Measurements from ENCODE around the gene PINLYP. TPM values are rescaled to one million over a fixed set of nuclear protein-coding genes. Genes with fewer than 3 reads are reported as not detected.

The PINLYP gene
- total RNA-seq, 1 experiment from 2014 or later: 11.9 TPM

GRCh38 chr19:43562226-43562697 is 13.3 kb upstream of the PINLYP start:
- Histone ChIP-seq H3K14ac (ENCODE audit: insufficient read depth, low read length) (no peak overlapping the region), H4K20me1 (ENCODE audit: control insufficient read depth, insufficient read depth, insufficient read length) (no peaks in the 10 kb centered on the region), H4K8ac (replicated peaks; ENCODE audit: insufficient read length, low read depth, low read length) (no peak overlapping the region), H3K4ac (ENCODE audit: low read depth, low read length) (no peak overlapping the region), H2AK5ac (ENCODE audit: insufficient read length, low read length) (no peak overlapping the region), H2AFZ (ENCODE audit: low read length) (no peak overlapping the region), H2BK12ac (ENCODE audit: insufficient read length, low read depth, low read length) (no peak overlapping the region), H3K9me3 (ENCODE audit: control insufficient read depth, low read depth, low read length) (no peaks in the 10 kb centered on the region), H2BK20ac (ENCODE audit: low read depth, low read length, poor library complexity, severe bottlenecking) (no peak overlapping the region), H3K79me1 (ENCODE audit: insufficient read depth, low read depth, low read length, poor library complexity, severe bottlenecking) (no peaks in the 10 kb centered on the region), H3K56ac (ENCODE audit: insufficient read length, low read depth, low read length) (no peak overlapping the region), H3K9ac (ENCODE audit: extremely low read depth, insufficient read length, low read length) (no peak overlapping the region), H3T11ph (ENCODE audit: low read length) (no peak overlapping the region), H3K23me2 (ENCODE audit: insufficient read length, low read depth, low read length, poor library complexity, severe bottlenecking) (no peaks in the 10 kb centered on the region), H2BK15ac (ENCODE audit: low read depth, low read length) (no peak overlapping the region), H3K4me1 (ENCODE audit: insufficient read depth, low read length) (no peaks in the 10 kb centered on the region), H3K27ac (ENCODE audit: insufficient read length, low read depth, low read length) (no peak overlapping the region), H4K91ac (ENCODE audit: insufficient read length, low read depth, low read length) (no peak overlapping the region), H3K18ac (ENCODE audit: insufficient read length, low read depth, low read length) (no peak overlapping the region), H3K23ac (ENCODE audit: insufficient read length, low read depth, low read length) (no peak overlapping the region), H3K27me3 (ENCODE audit: insufficient read depth, low read length) (no peaks in the 10 kb centered on the region), H2BK120ac (ENCODE audit: low read depth, low read length, poor library complexity, severe bottlenecking) (no peak overlapping the region), H2BK5ac (ENCODE audit: insufficient read length, low read length) (no peak overlapping the region), H3K4me2 (ENCODE audit: insufficient read depth, insufficient read length, low read length) (no peak overlapping the region), H4K5ac (ENCODE audit: insufficient read length, low read depth, low read length) (no peak overlapping the region), H3K79me2 (ENCODE audit: insufficient read depth, low read length) (no peaks in the 10 kb centered on the region)
- Mint-ChIP-seq H3K36me3 (ENCODE audit: insufficient read depth in 1 of 3, low read depth in 3 of 3) (peaks cover 6 to 34% (median 22%) of the 10 kb centered on the region in 3 experiments; a peak in 6 of 7 replicates), H3K27ac (peak overlapping the region in 1 of 3 experiments; percentile 56; a peak in 1 of 7 replicates), H3K4me3 (no peak overlapping the region), H3K27me3 (ENCODE audit: low read depth) (no peaks in the 10 kb centered on the region; the same call in 1 of the 2 replicates), H3K4me1 (no peaks in the 10 kb centered on the region), H3K9me3 (no peaks in the 10 kb centered on the region)
- DNase-seq: no peak
- no CpG with 5 or more reads among the region's 6 CpGs for WGBS (ENCODE audit: extremely low coverage, insufficient read length, low lambda C conversion rate)
- TF ChIP-seq CTCF (conservative IDR thresholded peaks at IDR 0.05): no peak

Data from H9 (cell line).